Ovary (tissue), 9 donors: Measurements from ENCODE around the gene PXN. TPM values are rescaled to one million over a fixed set of nuclear protein-coding genes. Genes with fewer than 3 reads are reported as not detected.

Experiments
- DNase-seq, 5 donors: peaks; one replicate each; pipeline ENCODE4 v3.0.0-alpha.2; 2019 to 2020
- H3K27ac ChIP-seq, 2 donors: fragments of 200-600 bp; one replicate each; pipeline versions ENCODE4 v1.5.1 to v1.8.0; 2019 to 2022
- H3K27me3 ChIP-seq: fragments of 200-600 bp; one replicate; pipeline ENCODE4 v1.8.0; 2022
- H3K36me3 ChIP-seq: fragments of 200-600 bp; sonication (generic); one replicate; pipeline ENCODE4 v1.5.1; 2019
- H3K4me1 ChIP-seq: one replicate; pipeline ENCODE4 v1.8.1; 2013; ENCODE audit warnings: mild to moderate bottlenecking, moderate library complexity; ENCODE audit not compliant: insufficient read depth
- H3K4me3 ChIP-seq: fragments of 200-600 bp; sonication (generic); one replicate; pipeline ENCODE4 v1.5.1; 2017
- H3K9me3 ChIP-seq, 2 donors: fragments of 200-600 bp in 1 of 2; sonication (generic) in 1 of 2; one replicate each; pipeline versions ENCODE4 v1.5.1 to v1.8.1; 2013 to 2019; ENCODE audit warnings: mild to moderate bottlenecking in 1 of 2, moderate library complexity in 1 of 2
- CTCF ChIP-seq, 3 donors: fragments of 450-650 bp in 2 of 3; fragments of 200-600 bp in 1 of 3; IDR thresholded peaks; one replicate each; pipeline versions ENCODE4 v1.5.1 to v1.8.0; 2016 to 2022; ENCODE audit warnings: antibody characterized with exemption in 3 of 3, mild to moderate bottlenecking in 1 of 3
- EP300 ChIP-seq: sonication (generic); formaldehyde crosslinking; IDR thresholded peaks from one replicate; pipeline ENCODE4 v1.6.1; 2017; ENCODE audit warnings: antibody characterized with exemption
- POLR2A ChIP-seq: fragments of 450-650 bp; IDR thresholded peaks from one replicate; pipeline ENCODE4 v1.6.1; 2017; ENCODE audit warnings: antibody characterized with exemption, mild to moderate bottlenecking, moderate library complexity
- WGBS, 3 donors: extraction: QIAGEN DNeasy Blood & Tissue Kit in 1 of 3; methylation state at CpG; one replicate each; pipeline versions ENCODE4 v1.1.5 to v1.1.7; 2013 to 2017; 5-methylcytosine and 5-hydroxymethylcytosine counted together
- intact Hi-C, 4 donors: fragments of 100-400 bp; cut with DNase I; formaldehyde crosslinking; loops; one replicate each; pipeline versions ENCODE4 v1.11.0 to v1.15.1; 2022 to 2023
- polyA plus RNA-seq, 2 donors: library from polyadenylated mRNA; stranded (reverse); fragments of 200-250 nt in 1 of 2; fragments of 350-450 nt in 1 of 2; fragmentation: Illumina TruSeq in 1 of 2; extraction: RNeasy Lipid Tissue Mini Kit (QIAGEN cat#74804) in 1 of 2; gene quantifications; one replicate each; pipeline ENCODE4 v1.2.3, GENCODE V29; 2013 to 2014
- total RNA-seq, 7 donors: library from RNA; depleted of rRNA in 2 of 7; stranded (reverse); fragments of >200 nt in 2 of 7; fragmentation: NEBNext Ultra II Directional in 3 of 7; extraction: Animal tissue kit (Norgen Biotek cat#: 25700) in 3 of 7; gene quantifications; one replicate each; pipeline versions ENCODE4 v1.1.0 to v1.2.4, GENCODE V29; 2016 to 2023
- donor health status: DM: no; HTN: no; CAD: no; lungs with moderate emphysema.
- donor health status: DM: no; HTN: no; CAD: no.
- donor health status: Bipolar disorder and iron deficiency.
- donor health status: DM: yes; HTN: yes; CAD: no.
- donor health status: DM: no; HTN: no; CAD: no.
- donor health status: DM: yes; HTN: yes; CAD: no.

The PXN gene
- total and polyA plus RNA-seq, 9 donors: 25.0 to 78.0 (median 44.7) TPM

- Histone ChIP-seq H3K36me3 (no peaks in the 10 kb centered on the region), H3K27ac (no peak overlapping the region), H3K9me3 (no peaks in the 10 kb centered on the region), H3K4me3 (no peak overlapping the region), H3K27me3 (no peaks in the 10 kb centered on the region), H3K4me1 (no peaks in the 10 kb centered on the region)
- 95 to 96% (median 96%) methylated on average over 10 of the region's 10 CpGs for WGBS, 3 donors
- intact Hi-C loops: no loop called here
- DNase-seq: no peak
- TF ChIP-seq POLR2A (no peak), EP300 (no peak), CTCF (IDR thresholded peaks at IDR 0.05) (no peak)
Observed at GRCh38 chr12:120206228-120206627, 59.3 kb downstream of the PXN start.

- no peaks in the 10 kb centered on the region for H3K36me3 ChIP-seq
- H3K9me3 ChIP-seq: no peaks in the 10 kb centered on the region
- TF ChIP-seq EP300 (no peak), CTCF (IDR thresholded peaks at IDR 0.05) (no peak), POLR2A (no peak)
- H3K27ac ChIP-seq: no peak overlapping the region
- no peak overlapping the region for H3K4me3 ChIP-seq
- no peak for DNase-seq
- no peaks in the 10 kb centered on the region for H3K27me3 ChIP-seq
- H3K4me1 ChIP-seq: peaks cover 6% of the 10 kb centered on the region
- WGBS, 3 donors: 93 to 95% (median 94%) methylated on average over 7 of the region's 7 CpGs
- intact Hi-C loops: no loop called here
Observed at GRCh38 chr12:120204171-120204570, 61.4 kb downstream of the PXN start.

- H3K4me1 ChIP-seq: peaks cover 8% of the 10 kb centered on the region
- H3K27ac ChIP-seq: peak overlapping the region; percentile 7 to 61
- no peaks in the 10 kb centered on the region for H3K27me3 ChIP-seq
Observed at GRCh38 chr12:120200364-120200800, 65.1 kb downstream of the PXN start.

GRCh38 chr12:120199595-120200306 is 65.8 kb downstream of the PXN start:
- Histone ChIP-seq H3K36me3 (no peaks in the 10 kb centered on the region), H3K27me3 (no peaks in the 10 kb centered on the region), H3K27ac (peak overlapping the region in 1 of 2 donors; percentile 61), H3K4me3 (peak overlapping the region; percentile 96), H3K4me1 (peaks cover 10% of the 10 kb centered on the region), H3K9me3 (no peaks in the 10 kb centered on the region)
- no peak for TF ChIP-seq EP300
- TF ChIP-seq CTCF (IDR thresholded peaks at IDR 0.05): no peak
- TF ChIP-seq POLR2A: no peak
- DNase-seq: peak in 2 of 5 donors; percentile 41 to 68
- 7 to 13% (median 7%) methylated on average over 12 of the region's 12 CpGs for WGBS, 3 donors
- intact Hi-C loops: no loop called here

More at GRCh38 chr12:120200364-120200800, 65.1 kb downstream of the PXN start:
- Histone ChIP-seq H3K4me3 (peak overlapping the region; percentile 96), H3K36me3 (no peaks in the 10 kb centered on the region), H3K9me3 (no peaks in the 10 kb centered on the region)
- intact Hi-C loops: no loop called here
- TF ChIP-seq POLR2A (no peak), CTCF (IDR thresholded peaks at IDR 0.05) (no peak), EP300 (no peak)
- no peak for DNase-seq
- WGBS, 3 donors: 1 to 2% (median 1%) methylated on average over 16 of the region's 16 CpGs
